Measurements from ENCODE around the gene THSD7B. TPM values are rescaled to one million over a fixed set of nuclear protein-coding genes. Genes with fewer than 3 reads are reported as not detected.

THSD7B gene
- total RNA-seq, 1 donor from 2014 or later, result 1.2 TPM

GRCh38 chr2:137525641-137526190, 760.4 kb downstream of the THSD7B start:
- TF ChIP-seq EZH2phosphoT487 (IDR thresholded peaks at IDR 0.05) (no peak), EZH2 (IDR thresholded peaks at IDR 0.05) (no peak)
- TF ChIP-seq, protein P1, sequence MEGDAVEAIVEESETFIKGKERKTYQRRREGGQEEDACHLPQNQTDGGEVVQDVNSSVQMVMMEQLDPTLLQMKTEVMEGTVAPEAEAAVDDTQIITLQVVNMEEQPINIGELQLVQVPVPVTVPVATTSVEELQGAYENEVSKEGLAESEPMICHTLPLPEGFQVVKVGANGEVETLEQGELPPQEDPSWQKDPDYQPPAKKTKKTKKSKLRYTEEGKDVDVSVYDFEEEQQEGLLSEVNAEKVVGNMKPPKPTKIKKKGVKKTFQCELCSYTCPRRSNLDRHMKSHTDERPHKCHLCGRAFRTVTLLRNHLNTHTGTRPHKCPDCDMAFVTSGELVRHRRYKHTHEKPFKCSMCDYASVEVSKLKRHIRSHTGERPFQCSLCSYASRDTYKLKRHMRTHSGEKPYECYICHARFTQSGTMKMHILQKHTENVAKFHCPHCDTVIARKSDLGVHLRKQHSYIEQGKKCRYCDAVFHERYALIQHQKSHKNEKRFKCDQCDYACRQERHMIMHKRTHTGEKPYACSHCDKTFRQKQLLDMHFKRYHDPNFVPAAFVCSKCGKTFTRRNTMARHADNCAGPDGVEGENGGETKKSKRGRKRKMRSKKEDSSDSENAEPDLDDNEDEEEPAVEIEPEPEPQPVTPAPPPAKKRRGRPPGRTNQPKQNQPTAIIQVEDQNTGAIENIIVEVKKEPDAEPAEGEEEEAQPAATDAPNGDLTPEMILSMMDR (IDR thresholded peaks at IDR 0.05), result no peak
- H3K4me1 ChIP-seq, result peaks cover 6% of the 10 kb centered on the region

GRCh38 chr2:137535897-137536296, 770.6 kb downstream of the THSD7B start:
- no peak overlapping the region for H3K4me3 ChIP-seq
- H3K27ac ChIP-seq, result no peak overlapping the region
- H3K79me2 ChIP-seq (ENCODE audit: low read depth), result no peaks in the 10 kb centered on the region
- Mint-ChIP-seq H3K27ac (no peak overlapping the region), H3K27me3 (ENCODE audit: insufficient read depth, low read depth) (no peaks in the 10 kb centered on the region), H3K36me3 (no peaks in the 10 kb centered on the region), H3K4me3 (no peak overlapping the region), H3K9me3 (no peaks in the 10 kb centered on the region), H3K4me1 (no peaks in the 10 kb centered on the region)
- DNase-seq (ENCODE audit: low spot score), result no peak
- no peak for TF ChIP-seq EZH2 (IDR thresholded peaks at IDR 0.05)
- H3K27me3 ChIP-seq, result no peaks in the 10 kb centered on the region
- no peaks in the 10 kb centered on the region for H4K20me1 ChIP-seq (ENCODE audit: low read depth)
- H3K9ac ChIP-seq, result no peak overlapping the region
- H3K9me3 ChIP-seq (ENCODE audit: low read depth), result no peaks in the 10 kb centered on the region
- no peaks in the 10 kb centered on the region for H3K36me3 ChIP-seq
- H3K4me2 ChIP-seq, result no peak overlapping the region
- no peaks in the 10 kb centered on the region for H3K4me1 ChIP-seq
- no peaks in the 10 kb centered on the region for H3F3A ChIP-seq (ENCODE audit: low read depth)
- peak overlapping the region; percentile 14 for H2AFZ ChIP-seq (replicated peaks)

More at GRCh38 chr2:137525641-137526190, 760.4 kb downstream of the THSD7B start:
- H3K4me3 ChIP-seq, result no peak overlapping the region
- no peaks in the 10 kb centered on the region for H3K27me3 ChIP-seq
- H3K9me3 ChIP-seq (ENCODE audit: low read depth), result no peaks in the 10 kb centered on the region
- Mint-ChIP-seq H3K9me3 (no peaks in the 10 kb centered on the region), H3K4me3 (no peak overlapping the region), H3K4me1 (no peaks in the 10 kb centered on the region), H3K27ac (no peak overlapping the region), H3K36me3 (no peaks in the 10 kb centered on the region), H3K27me3 (ENCODE audit: insufficient read depth, low read depth) (peaks cover 2% of the 10 kb centered on the region)
- no peaks in the 10 kb centered on the region for H3K36me3 ChIP-seq
- no peak for DNase-seq (ENCODE audit: low spot score)
- H2AFZ ChIP-seq (replicated peaks), result no peak overlapping the region
- no peak overlapping the region for H3K4me2 ChIP-seq
- no peak overlapping the region for H3K9ac ChIP-seq
- H3K79me2 ChIP-seq (ENCODE audit: low read depth), result no peaks in the 10 kb centered on the region
- no peaks in the 10 kb centered on the region for H4K20me1 ChIP-seq (ENCODE audit: low read depth)
- no peaks in the 10 kb centered on the region for H3F3A ChIP-seq (ENCODE audit: low read depth)
- no peak overlapping the region for H3K27ac ChIP-seq

GRCh38 chr2:137539336-137539735, 774.0 kb downstream of the THSD7B start:
- TF ChIP-seq EZH2phosphoT487 (IDR thresholded peaks at IDR 0.05) (no peak), EZH2 (IDR thresholded peaks at IDR 0.05) (no peak)
- TF ChIP-seq, protein P1 (IDR thresholded peaks at IDR 0.05), result no peak
- H3K4me1 ChIP-seq, result no peaks in the 10 kb centered on the region
- no peaks in the 10 kb centered on the region for H3K4me1 Mint-ChIP-seq

GRCh38 chr2:137547842-137548241, 782.5 kb downstream of the THSD7B start:
- Histone ChIP-seq H3K79me2 (ENCODE audit: low read depth) (no peaks in the 10 kb centered on the region), H3K36me3 (no peaks in the 10 kb centered on the region), H3K27ac (no peak overlapping the region), H3K4me1 (no peaks in the 10 kb centered on the region), H2AFZ (replicated peaks) (no peak overlapping the region), H3F3A (ENCODE audit: low read depth) (no peaks in the 10 kb centered on the region), H3K27me3 (no peaks in the 10 kb centered on the region), H3K9me3 (ENCODE audit: low read depth) (no peaks in the 10 kb centered on the region), H3K9ac (no peak overlapping the region), H4K20me1 (ENCODE audit: low read depth) (no peaks in the 10 kb centered on the region), H3K4me3 (no peak overlapping the region), H3K4me2 (no peak overlapping the region)
- DNase-seq (ENCODE audit: low spot score), result no peak
- TF ChIP-seq, protein P1 (IDR thresholded peaks at IDR 0.05), result no peak
- TF ChIP-seq EZH2phosphoT487 (IDR thresholded peaks at IDR 0.05) (no peak), EZH2 (IDR thresholded peaks at IDR 0.05) (no peak)
- no peaks in the 10 kb centered on the region for H3K9me3 Mint-ChIP-seq
- no peak overlapping the region for H3K4me3 Mint-ChIP-seq
- H3K4me1 Mint-ChIP-seq, result no peaks in the 10 kb centered on the region
- H3K36me3 Mint-ChIP-seq, result no peaks in the 10 kb centered on the region
- H3K27ac Mint-ChIP-seq, result no peak overlapping the region
- H3K27me3 Mint-ChIP-seq (ENCODE audit: insufficient read depth, low read depth), result peaks cover 2% of the 10 kb centered on the region

More at GRCh38 chr2:137539336-137539735, 774.0 kb downstream of the THSD7B start:
- Histone ChIP-seq H2AFZ (replicated peaks) (no peak overlapping the region), H3K27me3 (no peaks in the 10 kb centered on the region), H3K9me3 (ENCODE audit: low read depth) (no peaks in the 10 kb centered on the region), H4K20me1 (ENCODE audit: low read depth) (no peaks in the 10 kb centered on the region), H3K4me2 (no peak overlapping the region), H3K9ac (no peak overlapping the region), H3K79me2 (ENCODE audit: low read depth) (no peaks in the 10 kb centered on the region), H3K27ac (no peak overlapping the region), H3F3A (ENCODE audit: low read depth) (no peaks in the 10 kb centered on the region), H3K36me3 (no peaks in the 10 kb centered on the region), H3K4me3 (no peak overlapping the region)
- Mint-ChIP-seq H3K36me3 (no peaks in the 10 kb centered on the region), H3K27ac (no peak overlapping the region), H3K27me3 (ENCODE audit: insufficient read depth, low read depth) (no peaks in the 10 kb centered on the region), H3K4me3 (no peak overlapping the region), H3K9me3 (no peaks in the 10 kb centered on the region)
- DNase-seq (ENCODE audit: low spot score), result no peak

All from neural progenitor cell (in vitro differentiated cells).